Subcutaneous abdominal adipose tissue (tissue), 5 donors: ENCODE measurements around the gene PIK3CD.
"Not testable (repeated sequence)": the region's sequence is repeated elsewhere in the genome, so short reads cannot be mapped to it uniquely, and the experiment has no call there.

Experiments used
- H3K27ac ChIP-seq: one replicate; pipeline ENCODE4 v1.7.0; 2013; ENCODE audit warnings: low read depth, mild to moderate bottlenecking, inconsistent platforms, low read length, moderate library complexity
- H3K27me3 ChIP-seq, 5 donors: one replicate each; pipeline ENCODE4 v1.7.0; 2013; ENCODE audit warnings: low read length in 5 of 5, inconsistent platforms in 1 of 5; ENCODE audit not compliant: control insufficient read depth in 5 of 5, insufficient read depth in 4 of 5
- H3K36me3 ChIP-seq, 5 donors: one replicate each; pipeline ENCODE4 v1.7.0; 2013; ENCODE audit warnings: low read length in 5 of 5; ENCODE audit not compliant: control insufficient read depth in 5 of 5, insufficient read depth in 5 of 5
- H3K4me1 ChIP-seq, 5 donors: one replicate each; pipeline ENCODE4 v1.7.0; 2013; ENCODE audit warnings: low read length in 5 of 5, mild to moderate bottlenecking in 3 of 5, moderate library complexity in 1 of 5; ENCODE audit not compliant: control insufficient read depth in 5 of 5, insufficient read depth in 5 of 5
- H3K4me3 ChIP-seq, 5 donors: one replicate each; pipeline ENCODE4 v1.7.0; 2013; ENCODE audit warnings: low read length in 5 of 5, low read depth in 1 of 5
- H3K9ac ChIP-seq, 5 donors: one replicate each; pipeline ENCODE4 v1.7.0; 2013; ENCODE audit warnings: low read length in 5 of 5, mild to moderate bottlenecking in 4 of 5, moderate library complexity in 3 of 5
- H3K9me3 ChIP-seq, 5 donors: one replicate each; pipeline ENCODE4 v1.7.0; 2013; ENCODE audit warnings: low read length in 5 of 5; ENCODE audit not compliant: control insufficient read depth in 5 of 5
- donor health status: healthy.
- donor health status: healthy.
- donor health status: healthy.
- donor health status: healthy.
- donor health status: healthy.

PIK3CD gene

GRCh38 chr1:9760824-9761223 lies 109.3 kb downstream of the PIK3CD start:
- Histone ChIP-seq H3K36me3 (peaks cover 0 to 2% (median 0%) of the 10 kb centered on the region in 5 donors), H3K27me3 (no peaks in the 10 kb centered on the region), H3K9me3 (no peaks in the 10 kb centered on the region), H3K4me3 (no peak overlapping the region), H3K4me1 (peaks cover 0 to 5% (median 4%) of the 10 kb centered on the region in 5 donors), H3K27ac (no peak overlapping the region), H3K9ac (no peak overlapping the region)

- no peak overlapping the region for H3K27ac ChIP-seq
- peaks cover 0 to 5% (median 4%) of the 10 kb centered on the region in 5 donors for H3K4me1 ChIP-seq
- no peak overlapping the region for H3K4me3 ChIP-seq
Observed at GRCh38 chr1:9761855-9762254, 110.3 kb downstream of the PIK3CD start.

GRCh38 chr1:9762446-9762845 lies 110.9 kb downstream of the PIK3CD start:
- H3K27me3 ChIP-seq, H3K4me3 ChIP-seq, H3K9ac ChIP-seq, H3K27ac ChIP-seq, H3K4me1 ChIP-seq, H3K9me3 ChIP-seq, H3K36me3 ChIP-seq: not testable (repeated sequence)

More at GRCh38 chr1:9761855-9762254, 110.3 kb downstream of the PIK3CD start:
- Histone ChIP-seq H3K9me3 (no peaks in the 10 kb centered on the region), H3K9ac (no peak overlapping the region), H3K36me3 (peaks cover 0 to 2% (median 0%) of the 10 kb centered on the region in 5 donors), H3K27me3 (no peaks in the 10 kb centered on the region)

GRCh38 chr1:9763914-9764313 lies 112.4 kb downstream of the PIK3CD start:
- Histone ChIP-seq H3K4me3 (no peak overlapping the region), H3K9me3 (no peaks in the 10 kb centered on the region), H3K4me1 (peaks cover 0 to 5% (median 4%) of the 10 kb centered on the region in 5 donors), H3K27me3 (no peaks in the 10 kb centered on the region), H3K27ac (no peak overlapping the region), H3K36me3 (peaks cover 0 to 2% (median 0%) of the 10 kb centered on the region in 5 donors), H3K9ac (no peak overlapping the region)

GRCh38 chr1:9764550-9764949 lies 113.0 kb downstream of the PIK3CD start:
- H3K27ac ChIP-seq: no peak overlapping the region
- no peak overlapping the region for H3K9ac ChIP-seq
- peaks cover 0 to 5% (median 4%) of the 10 kb centered on the region in 5 donors for H3K4me1 ChIP-seq
- H3K4me3 ChIP-seq: no peak overlapping the region
- no peaks in the 10 kb centered on the region for H3K27me3 ChIP-seq
- H3K36me3 ChIP-seq: peaks cover 0 to 2% (median 0%) of the 10 kb centered on the region in 5 donors
- H3K9me3 ChIP-seq: no peaks in the 10 kb centered on the region

- Histone ChIP-seq H3K27ac (no peak overlapping the region), H3K9ac (no peak overlapping the region), H3K9me3 (no peaks in the 10 kb centered on the region), H3K36me3 (peaks cover 0 to 2% (median 0%) of the 10 kb centered on the region in 5 donors), H3K4me1 (peaks cover 0 to 5% (median 4%) of the 10 kb centered on the region in 5 donors), H3K27me3 (no peaks in the 10 kb centered on the region), H3K4me3 (no peak overlapping the region)
Observed at GRCh38 chr1:9766759-9767442, 115.4 kb downstream of the PIK3CD start.

GRCh38 chr1:9767964-9768668 lies 116.6 kb downstream of the PIK3CD start:
- Histone ChIP-seq H3K4me1 (peaks cover 0 to 5% (median 4%) of the 10 kb centered on the region in 5 donors), H3K36me3 (peaks cover 0 to 10% (median 9%) of the 10 kb centered on the region in 5 donors), H3K9me3 (no peaks in the 10 kb centered on the region), H3K27me3 (no peaks in the 10 kb centered on the region), H3K4me3 (no peak overlapping the region), H3K27ac (no peak overlapping the region), H3K9ac (no peak overlapping the region)

- H3K4me1 ChIP-seq: peaks cover 0 to 5% (median 4%) of the 10 kb centered on the region in 5 donors
- H3K27ac ChIP-seq: no peak overlapping the region
- no peaks in the 10 kb centered on the region for H3K9me3 ChIP-seq
- no peak overlapping the region for H3K9ac ChIP-seq
- no peak overlapping the region for H3K4me3 ChIP-seq
- H3K36me3 ChIP-seq: peaks cover 0 to 11% (median 9%) of the 10 kb centered on the region in 5 donors
- H3K27me3 ChIP-seq: no peaks in the 10 kb centered on the region
Observed at GRCh38 chr1:9768983-9769382, 117.5 kb downstream of the PIK3CD start.

GRCh38 chr1:9770298-9770697 lies 118.8 kb downstream of the PIK3CD start:
- Histone ChIP-seq H3K9ac (no peak overlapping the region), H3K9me3 (no peaks in the 10 kb centered on the region), H3K4me3 (no peak overlapping the region), H3K27me3 (no peaks in the 10 kb centered on the region), H3K36me3 (peaks cover 0 to 11% (median 9%) of the 10 kb centered on the region in 5 donors), H3K27ac (no peak overlapping the region), H3K4me1 (no peaks in the 10 kb centered on the region)
